Lower leg skin (tissue), 3 donors: ENCODE data around the gene BNC2.

Experiments used
- CTCF ChIP-seq, 3 donors: fragments of 450-650 bp; IDR thresholded peaks; one replicate each; pipeline ENCODE4 v1.5.1; 2016; ENCODE audit warnings: antibody characterized with exemption in 3 of 3, mild to moderate bottlenecking in 3 of 3, moderate library complexity in 2 of 3
- POLR2A ChIP-seq, 2 donors: fragments of 450-650 bp; IDR thresholded peaks; one replicate each; pipeline ENCODE4 v1.6.1; 2016 to 2017; ENCODE audit warnings: antibody characterized with exemption in 2 of 2, mild to moderate bottlenecking in 1 of 2, moderate library complexity in 1 of 2

DNA sequence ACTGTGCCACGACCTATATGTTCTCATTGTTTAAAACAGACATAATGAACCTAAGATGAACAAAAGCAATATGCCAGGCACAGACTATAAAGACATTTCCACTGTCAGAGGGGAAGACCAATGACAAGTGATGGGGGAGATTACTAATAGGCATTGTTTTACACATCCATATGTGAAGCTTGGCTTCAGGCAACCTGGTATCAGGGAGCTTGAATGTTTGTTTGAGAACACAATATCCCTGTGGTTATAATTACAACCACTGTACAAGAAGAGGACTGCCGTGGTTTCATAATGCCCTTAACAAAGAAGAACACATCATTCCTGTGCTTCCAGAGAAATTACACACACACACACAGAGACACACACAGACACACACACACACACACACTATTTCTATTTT is 385.7 kb downstream of the BNC2 start:
- TF ChIP-seq CTCF (IDR thresholded peaks at IDR 0.05): no peak
- TF ChIP-seq POLR2A (IDR thresholded peaks at IDR 0.05): no peak
